GM20000 (cell line): ENCODE measurements around the gene MSI2.
A peak's percentile ranks its signal among the peaks of the same experiment; 100 is the strongest.

Experiments used
- DNase-seq: peaks from one replicate; pipeline ENCODE4 v3.0.0; 2012; ENCODE audit warnings: low spot score
- CTCF ChIP-seq: IDR thresholded peaks from 2 replicates; pipeline ENCODE4 v1.5.1; 2012; ENCODE audit warnings: mild to moderate bottlenecking, control low read depth; ENCODE audit errors: extremely low read depth, missing control alignments

The MSI2 gene

GRCh38 chr17:57527221-57528057 lies 271.1 kb downstream of the MSI2 start:
- peak; percentile 26 for DNase-seq
- TF ChIP-seq CTCF: no peak

- TF ChIP-seq CTCF: no peak
- DNase-seq: no peak
These were observed 271.7 kb downstream of the MSI2 start for GRCh38 chr17:57528058-57528451.

GRCh38 chr17:57530026-57530425 lies 273.7 kb downstream of the MSI2 start:
- no peak for DNase-seq
- TF ChIP-seq CTCF: no peak

- no peak for TF ChIP-seq CTCF
- DNase-seq: no peak
These were observed 274.2 kb downstream of the MSI2 start for GRCh38 chr17:57530508-57530907.

GRCh38 chr17:57531078-57531477 lies 274.8 kb downstream of the MSI2 start:
- no peak for DNase-seq
- no peak for TF ChIP-seq CTCF

GRCh38 chr17:57531648-57532504 lies 275.6 kb downstream of the MSI2 start:
- peak; percentile 24 for DNase-seq
- TF ChIP-seq CTCF: no peak

GRCh38 chr17:57532556-57532955 lies 276.2 kb downstream of the MSI2 start:
- no peak for DNase-seq
- no peak for TF ChIP-seq CTCF
